ENCODE measurements around the gene ADAMTS12.

The ADAMTS12 gene

GRCh38 chr5:33755231-33755630 lies 136.6 kb downstream of the ADAMTS12 start:
- DNase-seq (ENCODE audit: low spot score): no peak

DNA sequence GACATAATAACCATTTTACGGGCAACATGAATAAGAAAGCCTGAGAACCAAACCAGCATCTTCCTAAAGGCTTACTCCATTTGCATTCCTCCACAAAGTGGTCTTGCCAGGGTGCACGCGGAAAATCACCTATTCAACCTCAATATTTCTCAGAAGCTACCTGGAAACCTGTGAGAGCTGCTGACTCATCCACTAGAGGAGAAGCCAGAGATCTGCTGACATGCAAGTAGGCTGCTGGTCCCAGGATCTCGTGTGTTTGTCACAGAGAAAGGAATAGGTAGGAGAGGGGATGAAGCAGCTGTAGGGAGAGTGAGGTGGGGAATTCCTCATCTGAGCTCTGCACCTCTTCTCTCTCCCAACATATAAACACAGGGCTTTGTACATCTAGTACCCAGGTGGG lies 138.1 kb downstream of the ADAMTS12 start:
- DNase-seq (ENCODE audit: low spot score): no peak

DNA sequence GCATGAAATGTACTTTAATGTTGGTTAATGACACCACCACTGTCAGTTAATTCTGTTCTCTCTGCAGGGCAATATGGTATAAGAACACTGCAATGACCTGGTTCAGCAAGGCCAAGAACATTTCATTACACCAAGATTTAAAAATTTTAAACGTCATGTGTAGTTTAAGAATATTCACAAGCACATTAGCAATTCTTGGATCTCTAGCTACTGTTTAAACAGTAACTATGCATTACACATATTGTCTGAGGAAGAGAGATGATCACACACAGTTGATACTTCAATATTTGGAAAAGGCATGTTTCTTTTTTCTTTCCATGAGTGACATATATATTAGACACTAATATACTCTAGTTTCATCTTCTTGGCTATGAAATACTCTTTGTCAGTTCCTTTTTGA lies 143.0 kb downstream of the ADAMTS12 start:
- DNase-seq (ENCODE audit: low spot score): no peak

- DNase-seq (ENCODE audit: low spot score): no peak
These were observed 146.6 kb downstream of the ADAMTS12 start for GRCh38 chr5:33745101-33745770.

DNA sequence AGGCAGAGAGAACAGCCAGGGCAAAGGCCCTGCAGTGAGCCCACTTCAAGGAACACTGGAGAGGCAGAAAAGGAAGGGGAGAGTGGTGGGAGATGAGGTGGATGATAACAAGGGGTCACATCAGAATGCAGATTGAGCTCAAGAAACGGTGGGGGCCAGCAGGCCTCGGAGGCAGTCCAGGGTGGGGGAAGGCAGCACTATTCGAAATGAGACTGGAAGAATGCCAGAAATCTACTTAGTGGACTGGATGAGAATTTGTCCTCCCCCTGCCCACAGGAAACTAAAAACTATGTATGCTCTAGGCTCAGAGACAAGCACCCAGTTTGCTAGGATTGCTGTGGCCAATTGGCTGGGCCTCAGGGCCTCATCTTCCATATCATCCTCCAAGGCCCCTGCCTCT lies 148.7 kb downstream of the ADAMTS12 start:
- no peak for DNase-seq (ENCODE audit: low spot score)

GRCh38 chr5:33742181-33742580 lies 149.6 kb downstream of the ADAMTS12 start:
- no peak for DNase-seq (ENCODE audit: low spot score)

DNA sequence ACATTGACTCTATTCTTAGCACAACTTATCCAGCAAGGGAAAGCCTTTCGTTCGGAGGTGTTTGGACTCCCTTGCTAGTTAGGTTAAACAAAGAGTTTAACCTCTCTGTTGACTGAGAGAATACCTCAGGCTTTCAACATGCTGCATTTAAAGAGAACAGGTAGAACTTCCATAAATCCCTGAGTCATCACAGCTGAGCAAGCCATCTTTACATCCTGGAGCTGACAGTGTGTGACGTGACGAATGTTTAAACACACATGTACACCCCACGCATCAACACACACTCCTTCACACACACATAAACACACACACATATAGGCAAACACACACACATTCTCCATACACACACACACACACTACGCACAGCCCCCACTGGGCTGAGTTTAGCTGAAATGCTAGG lies 152.8 kb downstream of the ADAMTS12 start:
- DNase-seq (ENCODE audit: low spot score): no peak

DNA sequence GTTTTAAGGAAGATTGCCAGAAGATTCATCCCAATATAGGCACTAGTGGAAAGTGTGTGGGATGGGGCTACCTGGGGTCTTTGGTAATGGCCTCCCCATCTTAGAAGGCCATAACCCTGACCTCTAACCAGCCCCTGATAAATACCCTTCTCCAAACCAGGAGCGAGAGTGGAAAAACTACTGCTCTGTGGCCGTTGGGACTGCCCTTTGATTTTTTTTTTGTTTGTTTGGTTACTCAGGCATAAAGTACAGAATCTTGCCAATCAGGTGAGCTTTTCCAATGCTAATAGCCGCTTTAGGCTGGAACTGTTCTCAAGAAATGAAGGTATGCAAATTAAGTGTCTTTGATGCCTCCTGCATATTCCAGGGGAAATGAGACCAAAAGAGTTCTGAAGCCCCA lies 153.7 kb downstream of the ADAMTS12 start:
- no peak for DNase-seq (ENCODE audit: low spot score)

DNA sequence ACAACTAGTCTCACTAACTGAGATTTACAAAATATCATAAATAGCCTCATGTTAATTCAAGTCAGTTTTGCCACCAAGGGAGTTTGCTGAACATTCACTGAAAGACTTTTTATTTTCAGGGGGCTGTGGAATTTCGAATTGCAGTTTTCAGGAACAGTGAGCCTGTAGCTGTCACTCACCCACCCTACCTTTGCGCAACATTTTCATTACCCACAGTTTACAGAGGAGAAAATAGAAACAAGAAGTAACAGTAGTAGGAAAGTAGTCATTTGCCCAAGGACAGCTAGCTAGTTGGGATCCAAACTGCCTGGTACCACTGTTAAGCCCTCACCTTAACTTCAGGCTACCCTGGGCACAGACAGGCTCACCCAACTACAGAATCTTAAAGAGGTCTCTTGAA lies 154.1 kb downstream of the ADAMTS12 start:
- DNase-seq (ENCODE audit: low spot score): no peak

DNA sequence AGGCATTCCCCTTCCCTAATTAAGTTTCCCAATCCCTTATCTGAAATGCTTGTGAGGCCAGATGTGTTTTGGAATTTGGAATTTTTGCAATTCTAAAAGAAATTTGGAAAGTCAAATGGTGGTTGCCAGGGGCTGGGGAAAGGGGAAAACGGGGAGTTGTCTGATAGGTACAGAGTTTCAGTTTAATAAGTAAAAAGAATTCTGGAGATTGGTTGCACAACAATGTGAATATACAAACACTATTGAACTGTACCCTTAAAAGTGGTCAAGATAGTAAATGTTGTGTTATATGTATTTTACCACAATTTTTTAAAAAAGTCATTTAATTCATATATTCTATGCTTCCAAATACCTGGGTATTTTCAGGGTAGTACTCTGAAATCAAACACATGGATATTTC lies 154.5 kb downstream of the ADAMTS12 start:
- no peak for DNase-seq (ENCODE audit: low spot score)

- no peak for DNase-seq (ENCODE audit: low spot score)
These were observed 155.3 kb downstream of the ADAMTS12 start for GRCh38 chr5:33736510-33736909.

- no peak for DNase-seq (ENCODE audit: low spot score)
These were observed 156.7 kb downstream of the ADAMTS12 start for GRCh38 chr5:33735072-33735471.

DNA sequence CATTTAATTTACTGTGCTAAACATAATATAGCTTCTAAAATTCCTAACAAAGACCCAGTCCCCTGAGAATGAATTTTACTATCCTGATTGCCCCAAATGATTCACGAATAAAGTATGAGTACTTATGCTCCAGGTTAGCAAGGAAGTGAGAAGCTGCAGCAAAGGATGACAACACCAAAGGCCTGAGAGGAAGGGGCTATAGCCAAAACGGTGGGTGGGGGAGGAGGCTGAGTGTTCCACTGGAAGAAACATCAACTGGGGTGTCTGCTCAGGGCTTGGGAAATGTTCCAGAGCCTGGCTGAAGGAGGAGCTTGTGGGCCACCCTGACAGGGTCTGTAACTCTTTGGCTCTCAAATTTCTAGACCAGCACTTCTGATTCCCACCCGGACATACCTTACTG lies 157.3 kb downstream of the ADAMTS12 start:
- DNase-seq (ENCODE audit: low spot score): no peak

DNA sequence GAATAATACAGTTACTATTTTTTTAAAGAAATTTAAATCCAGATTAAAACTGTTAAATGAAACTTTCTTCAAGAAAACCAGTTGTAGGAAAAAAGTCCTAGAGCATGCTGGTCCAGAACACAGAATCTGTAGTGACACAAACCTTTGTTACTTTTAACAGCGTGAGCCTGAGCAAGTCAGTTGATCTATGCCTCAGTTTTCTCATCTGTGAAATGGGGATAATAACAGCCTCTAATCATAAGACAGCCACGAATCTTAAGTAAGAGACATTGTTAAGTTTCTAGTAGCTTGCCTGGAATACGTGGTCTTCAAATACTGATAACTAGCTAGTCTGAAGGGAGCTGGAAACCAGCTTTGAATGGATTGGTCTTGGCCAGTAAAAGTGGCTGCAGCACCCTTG lies 158.6 kb downstream of the ADAMTS12 start:
- DNase-seq (ENCODE audit: low spot score): no peak

GRCh38 chr5:33726422-33727165 lies 165.2 kb downstream of the ADAMTS12 start:
- no peak for DNase-seq (ENCODE audit: low spot score)

GRCh38 chr5:33725806-33726205 lies 166.0 kb downstream of the ADAMTS12 start:
- no peak for DNase-seq (ENCODE audit: low spot score)

DNA sequence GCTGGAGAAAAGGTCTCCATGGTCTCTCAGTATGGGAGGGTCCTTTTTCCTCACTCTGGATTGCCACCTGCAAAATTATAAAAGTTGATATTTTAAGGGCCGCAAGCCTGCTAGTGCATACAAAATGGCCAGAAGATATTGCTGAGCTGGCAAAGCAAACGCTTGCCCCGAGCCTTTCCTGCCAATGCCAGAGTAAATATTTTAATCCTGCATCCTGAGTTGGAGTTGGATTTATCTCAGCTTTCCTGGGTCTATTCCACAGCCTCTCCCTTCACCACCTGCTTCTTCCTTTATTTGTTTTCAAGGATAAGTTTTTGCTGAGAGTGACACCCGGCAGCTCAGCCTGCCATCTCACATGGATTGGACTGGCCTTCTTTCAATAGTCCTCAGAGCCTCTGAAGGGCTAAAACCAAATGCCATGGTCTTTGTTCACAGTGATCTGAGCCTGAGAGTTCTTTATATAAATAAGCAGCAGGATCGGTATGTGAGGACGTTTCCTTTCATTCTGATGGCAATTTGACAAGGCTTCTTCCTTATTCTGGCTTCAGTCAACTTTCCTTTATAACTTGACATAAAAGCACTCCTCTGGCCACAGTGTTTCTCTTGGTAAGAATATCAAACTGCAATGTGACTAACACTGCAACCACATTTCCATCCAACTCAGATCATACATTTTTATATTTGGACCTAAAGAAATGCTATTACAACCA lies 170.1 kb downstream of the ADAMTS12 start:
- no peak for DNase-seq (ENCODE audit: low spot score)

GRCh38 chr5:33720176-33720575 lies 171.6 kb downstream of the ADAMTS12 start:
- no peak for DNase-seq (ENCODE audit: low spot score)

- DNase-seq (ENCODE audit: low spot score): no peak
These were observed 172.0 kb downstream of the ADAMTS12 start for GRCh38 chr5:33719769-33720168.

GRCh38 chr5:33715661-33716060 lies 176.1 kb downstream of the ADAMTS12 start:
- DNase-seq (ENCODE audit: low spot score): no peak

DNA sequence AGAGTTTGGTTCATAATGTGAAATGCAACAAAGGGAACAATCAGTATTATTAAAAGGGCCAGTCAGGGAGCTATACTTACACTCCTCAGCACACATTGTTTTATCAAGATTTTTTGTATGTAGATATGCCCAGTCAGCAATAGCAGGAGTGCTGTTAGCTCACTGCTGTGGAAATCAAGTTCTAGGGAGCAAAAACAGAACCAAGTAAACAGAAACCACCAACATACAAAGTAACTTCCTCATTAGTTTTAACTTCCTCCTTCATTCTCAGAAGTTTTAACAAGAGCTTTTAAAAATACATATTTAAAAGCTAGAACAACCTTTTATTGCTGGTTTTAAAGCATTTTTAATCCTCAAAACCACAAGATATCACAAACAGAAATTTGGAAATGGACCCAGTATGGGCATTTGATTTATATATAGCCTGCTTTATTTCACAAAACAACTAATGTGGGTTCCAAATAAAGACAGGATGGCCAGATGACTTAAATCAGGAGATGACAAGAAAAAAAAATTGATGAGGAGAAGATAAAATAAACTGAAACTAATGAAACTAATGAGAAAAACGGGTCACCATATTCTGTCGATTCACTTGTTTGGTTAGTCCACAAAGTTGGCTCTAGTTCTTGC lies 178.5 kb downstream of the ADAMTS12 start:
- DNase-seq (ENCODE audit: low spot score): no peak

DNA sequence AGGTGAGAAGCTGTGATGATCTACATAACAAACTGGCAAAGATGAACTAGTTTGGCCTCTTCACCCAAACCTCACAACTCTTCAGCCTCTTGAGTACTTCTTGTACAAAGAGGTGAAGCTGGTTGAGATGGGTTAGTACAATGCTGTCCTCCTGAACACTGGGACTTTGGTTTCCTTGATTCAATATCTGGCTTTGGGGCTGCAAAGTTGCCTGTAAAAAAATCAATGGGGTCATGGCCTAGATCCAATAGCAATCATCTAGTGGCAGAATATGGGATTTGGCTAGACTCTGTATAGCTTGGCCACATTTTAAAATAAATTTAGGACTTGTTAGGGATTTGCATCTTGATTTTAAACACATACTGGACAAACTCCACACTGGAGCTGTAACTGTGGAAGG lies 179.1 kb downstream of the ADAMTS12 start:
- no peak for DNase-seq (ENCODE audit: low spot score)

Measured in left forelimb (tissue), 1 donor.